Endothelial cell of umbilical vein (primary cell): ENCODE measurements around the gene TMEM59. TPM values are rescaled to one million over a fixed set of nuclear protein-coding genes. Genes with fewer than 3 reads are reported as not detected.

Experiments
- BruUV-seq: library from RNA; stranded (reverse); fragments of 400-500 nt; replicated peaks from 2 replicates; lab custom pipeline; 2021; lab: Mats Ljungman, UMichigan
- CTCF ChIA-PET: fragments of 300-600, 350-600 bp; sonication (Branson Sonifier 250); formaldehyde crosslinking; loops from one replicate; lab custom pipeline; 2021; ENCODE audit warnings: antibody characterized with exemption, inconsistent platforms; lab: Charles Lee
- POLR2A ChIA-PET: fragments of 300-600, 350-600 bp; sonication (Branson Sonifier 250); formaldehyde crosslinking; loops from one replicate; lab custom pipeline; 2021; ENCODE audit warnings: antibody characterized with exemption, inconsistent platforms; lab: Charles Lee
- DNase-seq: peaks from one replicate; pipeline ENCODE4 v3.0.0-alpha.2; 2011; ENCODE audit warnings: low read depth, low spot score
- FAIRE-seq: peaks from 2 replicates; lab custom pipeline; 2011; peaks lifted over from hg19 to GRCh38; lab: Jason Lieb, UNC
- H2AFZ ChIP-seq: 2 replicates; pipeline ENCODE4 v1.6.0; 2012; ENCODE audit warnings: low read depth, low read length, control low read depth, inconsistent platforms
- H3K27ac ChIP-seq: 2 replicates; pipeline ENCODE4 v1.5.1; 2011; ENCODE audit warnings: low read depth, mild to moderate bottlenecking, control low read depth, low read length, moderate library complexity; ENCODE audit not compliant: insufficient read depth
- H3K27me3 ChIP-seq, 2 experiments: 2 replicates each; pipeline versions ENCODE4 v1.6.0 to v1.6.1; 2011; ENCODE audit warnings: low read length in 2 of 2, mixed read lengths in 1 of 2; ENCODE audit not compliant: control insufficient read depth in 2 of 2, insufficient read depth in 2 of 2
- H3K36me3 ChIP-seq, 2 experiments: 2 replicates in 1 of 2; 3 replicates in 1 of 2; pipeline ENCODE4 v1.5.1; 2011; ENCODE audit warnings: low read length in 2 of 2, mild to moderate bottlenecking in 1 of 2, moderate library complexity in 1 of 2; ENCODE audit not compliant: control insufficient read depth in 2 of 2, insufficient read depth in 2 of 2; ENCODE audit errors: extremely low read depth in 1 of 2
- H3K4me1 ChIP-seq: 3 replicates; pipeline ENCODE4 v1.5.1; 2011; ENCODE audit warnings: mild to moderate bottlenecking, low read length; ENCODE audit not compliant: control insufficient read depth, insufficient read depth; ENCODE audit errors: extremely low read depth
- H3K4me2 ChIP-seq: 2 replicates; pipeline ENCODE4 v1.6.1; 2011; ENCODE audit warnings: low read length, control low read depth, mixed read lengths; ENCODE audit not compliant: insufficient read depth
- H3K4me3 ChIP-seq, 3 experiments: fragments of 200-600 bp in 1 of 3; sonication (generic), shearing (Covaris generic) in 1 of 3; replicated peaks in 1 of 3; 2 replicates each; pipeline ENCODE4 v1.5.1; 2011 to 2016; ENCODE audit warnings: control low read depth in 3 of 3, low read length in 3 of 3, mild to moderate bottlenecking in 2 of 3, inconsistent platforms in 1 of 3, low read depth in 1 of 3, moderate library complexity in 1 of 3; ENCODE audit not compliant: insufficient read depth in 1 of 3
- H3K79me2 ChIP-seq: 2 replicates; pipeline ENCODE4 v1.6.0; 2012; ENCODE audit warnings: low read length, inconsistent platforms; ENCODE audit not compliant: control insufficient read depth, insufficient read depth
- H3K9ac ChIP-seq: replicated peaks from 2 replicates; pipeline ENCODE3; 2011; ENCODE audit warnings: low read length, control low read depth; ENCODE audit not compliant: insufficient read depth; ENCODE audit errors: extremely low read depth
- H3K9me1 ChIP-seq: replicated peaks from 3 replicates; pipeline ENCODE4 v1.6.0; 2011; ENCODE audit warnings: mild to moderate bottlenecking, low read length; ENCODE audit not compliant: control insufficient read depth, insufficient read depth; ENCODE audit errors: extremely low read depth
- H3K9me3 ChIP-seq: replicated peaks from 2 replicates; pipeline ENCODE4 v1.5.1; 2012; ENCODE audit warnings: low read length, inconsistent platforms; ENCODE audit not compliant: control insufficient read depth, insufficient read depth
- H4K20me1 ChIP-seq: replicated peaks from 2 replicates; pipeline ENCODE3; 2011; ENCODE audit warnings: mild to moderate bottlenecking, low read length; ENCODE audit not compliant: control insufficient read depth, insufficient read depth; ENCODE audit errors: extremely low read depth
- CTCF ChIP-seq, 2 donors: IDR thresholded peaks; 1 replicate in 1 of 2; 2 replicates in 1 of 2; pipeline ENCODE4 v1.5.1; 2011; ENCODE audit warnings: low read length in 2 of 2, mild to moderate bottlenecking in 2 of 2, moderate library complexity in 2 of 2, control low read depth in 1 of 2, inconsistent platforms in 1 of 2, low read depth in 1 of 2; ENCODE audit not compliant: insufficient read depth in 1 of 2; ENCODE audit errors: extremely low read depth in 1 of 2
- EZH2 ChIP-seq: IDR thresholded peaks from 2 replicates; pipeline ENCODE4 v1.6.1; 2012; ENCODE audit warnings: borderline replicate concordance, low read depth, mild to moderate bottlenecking, moderate library complexity, low read length, inconsistent platforms; ENCODE audit not compliant: severe bottlenecking
- FOS ChIP-seq: IDR thresholded peaks from 2 replicates; pipeline ENCODE4 v1.6.1; 2011; ENCODE audit warnings: mild to moderate bottlenecking, low read length, moderate library complexity, borderline replicate concordance; ENCODE audit not compliant: insufficient read depth
- MAX ChIP-seq: IDR thresholded peaks from 2 replicates; pipeline ENCODE4 v1.6.1; 2011; ENCODE audit not compliant: insufficient read depth, insufficient read length
- POLR2A ChIP-seq: IDR thresholded peaks from 2 replicates; pipeline ENCODE4 v1.6.1; 2012; ENCODE audit warnings: low read depth, mild to moderate bottlenecking, control low read depth, low read length
- POLR2AphosphoS5 ChIP-seq: IDR thresholded peaks from 2 replicates; pipeline ENCODE4 v1.6.1; 2012; ENCODE audit warnings: low read depth, mild to moderate bottlenecking, control low read depth, low read length, moderate library complexity; ENCODE audit not compliant: insufficient read depth
- dilution Hi-C: fragments of 300-500 bp; cut with MboI; formaldehyde crosslinking; loops from one replicate; pipeline ENCODE4 v1.15.0; 2019; ENCODE audit warnings: low sequenced_read_pairs; ENCODE audit not compliant: extremely low pct_ligation_motif_present
- intact Hi-C: fragments of 100-400 bp; cut with micrococcal nuclease; formaldehyde crosslinking; loops from one replicate; pipeline ENCODE4 v1.10.0; 2022
- polyA plus RNA-seq, 4 experiments: library from polyadenylated mRNA; depleted of rRNA in 3 of 4; stranded (reverse) in 3 of 4; unstranded in 1 of 4; fragments of >200 nt; gene quantifications; 2 replicates each; pipeline versions ENCODE4 v1.2.1 to v1.2.3, GENCODE V29; 2011 to 2012; ENCODE audit warnings: missing spikeins in 1 of 4
- total RNA-seq: library from RNA; stranded (reverse); gene quantifications from 2 replicates; pipeline ENCODE4 v1.2.3, GENCODE V29; 2021

The TMEM59 gene
- total and polyA plus RNA-seq, 2 donors (not counting 3 experiments of a cell fraction or from before 2014, with no cell fraction given): 196 to 281 TPM

- H2AFZ ChIP-seq: no peak overlapping the region
- peaks cover 0 to 2% of the 10 kb centered on the region in 2 experiments for H3K27me3 ChIP-seq
- no peaks in the 10 kb centered on the region for H4K20me1 ChIP-seq
- H3K4me2 ChIP-seq: no peak overlapping the region
- dilution Hi-C loops: no loop called here
- intact Hi-C loops: no loop called here
- DNase-seq (no peak), FAIRE-seq (no peak)
- no peaks in the 10 kb centered on the region for H3K36me3 ChIP-seq
- H3K4me1 ChIP-seq: no peaks in the 10 kb centered on the region
- H3K4me3 ChIP-seq: no peak overlapping the region
- TF ChIP-seq MAX (no peak), POLR2A (no peak), CTCF (IDR thresholded peaks at IDR 0.05; ENCODE audit: extremely low read depth in 1 of 2, insufficient read depth in 1 of 2, low read depth in 1 of 2, low read length in 2 of 2) (no peak), EZH2 (no peak), POLR2AphosphoS5 (no peak)
- H3K9ac ChIP-seq: no peak overlapping the region
- POLR2A ChIA-PET: no interaction called here
- CTCF ChIA-PET: no interaction called here
- no peaks in the 10 kb centered on the region for H3K79me2 ChIP-seq
- H3K9me3 ChIP-seq: no peaks in the 10 kb centered on the region
- no peak overlapping the region for H3K27ac ChIP-seq
- no peaks in the 10 kb centered on the region for H3K9me1 ChIP-seq
- BruUV-seq: no TSS peak
These were observed 51.4 kb downstream of the TMEM59 start for GRCh38 chr1:54001591-54001990.

- dilution Hi-C loops: no loop called here
These were observed 53.1 kb downstream of the TMEM59 start for GRCh38 chr1:53999920-54000319.

More at GRCh38 chr1:53999920-54000319, 53.1 kb downstream of the TMEM59 start:
- H3K27ac ChIP-seq: no peak overlapping the region
- no peaks in the 10 kb centered on the region for H3K9me3 ChIP-seq
- no peak overlapping the region for H3K4me3 ChIP-seq
- DNase-seq (no peak), FAIRE-seq (no peak)
- H2AFZ ChIP-seq: no peak overlapping the region
- no peaks in the 10 kb centered on the region for H4K20me1 ChIP-seq
- no peak overlapping the region for H3K4me2 ChIP-seq
- H3K9me1 ChIP-seq: no peaks in the 10 kb centered on the region
- TF ChIP-seq POLR2AphosphoS5 (no peak), POLR2A (no peak), FOS (no peak)
- H3K9ac ChIP-seq: no peak overlapping the region
- intact Hi-C loops: no loop called here
- H3K4me1 ChIP-seq: no peaks in the 10 kb centered on the region
- H3K27me3 ChIP-seq: peaks cover 0 to 2% of the 10 kb centered on the region in 2 experiments
- no TSS peak for BruUV-seq
- CTCF ChIA-PET: no interaction called here
- no peaks in the 10 kb centered on the region for H3K36me3 ChIP-seq
- H3K79me2 ChIP-seq: no peaks in the 10 kb centered on the region
- POLR2A ChIA-PET: no interaction called here
